Measurements from ENCODE around the gene TMEM151B.

TMEM151B gene

GRCh38 chr6:44232676-44233566 lies 37.3 kb upstream of the TMEM151B start:
- DNase-seq (ENCODE audit: low read depth in 4 of 4, low spot score in 1 of 4) = no peak

- DNase-seq (ENCODE audit: low read depth in 4 of 4, low spot score in 1 of 4) = no peak
These were observed 36.6 kb upstream of the TMEM151B start for GRCh38 chr6:44233567-44234100.

GRCh38 chr6:44234101-44235025 lies 35.9 kb upstream of the TMEM151B start:
- no peak for DNase-seq (ENCODE audit: low read depth in 4 of 4, low spot score in 1 of 4)

GRCh38 chr6:44235269-44235668 lies 35.0 kb upstream of the TMEM151B start:
- no peak for DNase-seq (ENCODE audit: low read depth in 4 of 4, low spot score in 1 of 4)

- no peak for DNase-seq (ENCODE audit: low read depth in 4 of 4, low spot score in 1 of 4)
These were observed 34.2 kb upstream of the TMEM151B start for GRCh38 chr6:44235891-44236516.

GRCh38 chr6:44237021-44237812 lies 33.0 kb upstream of the TMEM151B start:
- DNase-seq (ENCODE audit: low read depth in 4 of 4, low spot score in 1 of 4) = peak in 1 of 4 experiments; percentile 67

- peak in 3 of 4 experiments; percentile 60 to 72 (median 67) for DNase-seq (ENCODE audit: low read depth in 4 of 4, low spot score in 1 of 4)
These were observed 32.3 kb upstream of the TMEM151B start for GRCh38 chr6:44237813-44238433.

- no peak for DNase-seq (ENCODE audit: low read depth in 4 of 4, low spot score in 1 of 4)
These were observed 31.4 kb upstream of the TMEM151B start for GRCh38 chr6:44238687-44239350.

- DNase-seq (ENCODE audit: low read depth in 4 of 4, low spot score in 1 of 4) = no peak
These were observed 26.9 kb upstream of the TMEM151B start for GRCh38 chr6:44243345-44243744.

GRCh38 chr6:44245391-44245911 lies 24.8 kb upstream of the TMEM151B start:
- DNase-seq (ENCODE audit: low read depth in 4 of 4, low spot score in 1 of 4) = no peak

- peak; percentile 73 to 85 (median 80) for DNase-seq (ENCODE audit: low read depth in 4 of 4, low spot score in 1 of 4)
These were observed 24.2 kb upstream of the TMEM151B start for GRCh38 chr6:44245912-44246662.

- peak; percentile 85 to 95 (median 90) for DNase-seq (ENCODE audit: low read depth in 4 of 4, low spot score in 1 of 4)
These were observed 23.4 kb upstream of the TMEM151B start, which contains the start of gene HSP90AB1 for GRCh38 chr6:44246663-44247337. Gene HSP90AB1 (plus strand): TSS chr6:44247101. CDS start chr6:44248630, 1,529 bp downstream.

- DNase-seq (ENCODE audit: low read depth in 4 of 4, low spot score in 1 of 4) = peak; percentile 68 to 79 (median 76)
These were observed 22.6 kb upstream of the TMEM151B start for GRCh38 chr6:44247338-44248302.

GRCh38 chr6:44248579-44248978 lies 21.7 kb upstream of the TMEM151B start:
- no peak for DNase-seq (ENCODE audit: low read depth in 4 of 4, low spot score in 1 of 4)

- DNase-seq (ENCODE audit: low read depth in 4 of 4, low spot score in 1 of 4) = no peak
These were observed 21.0 kb upstream of the TMEM151B start for GRCh38 chr6:44249082-44249748.
